Stimulated activated naive CD8-positive, alpha-beta T cell treated with anti-CD3 and anti-CD28 coated beads, Interleukin-15, amount 100 ng/mL, for 72 hours (primary cell): Measurements from ENCODE around the gene CACNA2D3.

Experiments
- ATAC-seq: fragments of 150-1000 bp; cut with Tn5 transposase; 2 replicates; pipeline ENCODE4 v1.10.0; 2021; ENCODE audit warnings: mild to moderate bottlenecking, moderate library complexity
- DNase-seq, 2 donors: peaks; one replicate each; pipeline ENCODE4 v3.0.0; 2021 to 2022
- H3K27ac Mint-ChIP-seq, 2 donors: one replicate each; pipeline ENCODE4 v1.8.0; 2022; ENCODE audit warnings: mild to moderate bottlenecking in 2 of 2, mixed read lengths in 2 of 2, moderate library complexity in 2 of 2
- H3K27me3 Mint-ChIP-seq: one replicate; pipeline ENCODE4 v1.8.0; 2022; ENCODE audit warnings: mixed read lengths
- H3K4me1 Mint-ChIP-seq: one replicate; pipeline ENCODE4 v1.8.0; 2022; ENCODE audit warnings: mild to moderate bottlenecking, mixed read lengths
- H3K4me3 Mint-ChIP-seq, 2 donors: one replicate each; pipeline ENCODE4 v1.8.0; 2022; ENCODE audit warnings: mild to moderate bottlenecking in 2 of 2, mixed read lengths in 2 of 2, moderate library complexity in 1 of 2
- H3K9me3 Mint-ChIP-seq, 2 donors: one replicate each; pipeline ENCODE4 v1.8.0; 2022; ENCODE audit warnings: mixed read lengths in 2 of 2

The CACNA2D3 gene

DNA sequence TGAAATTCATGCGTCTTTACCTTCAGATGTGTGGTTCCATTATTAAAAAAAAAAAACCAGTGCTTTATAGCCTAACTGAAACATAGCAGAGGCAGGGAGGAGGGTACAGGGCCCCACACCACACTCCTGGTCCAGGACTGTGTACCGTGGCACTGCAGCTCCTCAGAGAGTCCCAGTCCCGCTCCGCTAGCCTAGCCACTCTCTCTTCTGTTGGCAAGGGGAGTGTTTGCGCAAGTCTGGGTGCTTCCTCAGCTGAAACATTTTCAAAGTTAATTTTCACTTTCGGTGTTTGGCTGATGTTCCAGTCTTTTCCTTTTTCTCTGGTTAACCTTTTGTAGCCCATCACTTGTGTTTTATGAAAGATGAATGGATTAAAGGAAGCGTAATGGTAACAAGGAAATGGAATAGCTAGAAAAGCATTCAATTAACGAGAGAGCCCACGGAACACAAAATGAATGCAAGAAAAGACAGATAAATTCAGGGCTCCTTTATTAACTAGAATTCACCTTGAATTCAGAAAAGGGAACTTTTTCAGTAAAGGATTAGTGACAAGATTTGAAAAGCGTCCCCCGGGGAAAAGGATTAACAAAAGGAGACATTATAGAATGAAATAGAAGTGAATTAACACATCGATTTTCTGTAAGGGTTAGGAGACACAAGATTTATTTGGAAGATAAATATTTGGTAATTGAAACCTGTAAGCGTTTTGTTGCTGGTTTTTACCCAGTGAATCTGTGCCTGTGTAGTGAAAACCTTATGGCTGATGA, 177.0 kb downstream of the CACNA2D3 start:
- no peak overlapping the region for H3K27ac Mint-ChIP-seq
- no peak for ATAC-seq
- H3K27me3 Mint-ChIP-seq = no peaks in the 10 kb centered on the region
- DNase-seq = no peak
- H3K9me3 Mint-ChIP-seq = no peaks in the 10 kb centered on the region
- H3K4me1 Mint-ChIP-seq = no peaks in the 10 kb centered on the region
- no peak overlapping the region for H3K4me3 Mint-ChIP-seq

GRCh38 chr3:54303517-54304375, 181.4 kb downstream of the CACNA2D3 start:
- Mint-ChIP-seq H3K9me3 (no peaks in the 10 kb centered on the region), H3K27me3 (peaks cover 10% of the 10 kb centered on the region), H3K4me1 (no peaks in the 10 kb centered on the region), H3K27ac (peak overlapping the region in 1 of 2 donors; percentile 43), H3K4me3 (no peak overlapping the region)
- DNase-seq (no peak), ATAC-seq (no peak)

DNA sequence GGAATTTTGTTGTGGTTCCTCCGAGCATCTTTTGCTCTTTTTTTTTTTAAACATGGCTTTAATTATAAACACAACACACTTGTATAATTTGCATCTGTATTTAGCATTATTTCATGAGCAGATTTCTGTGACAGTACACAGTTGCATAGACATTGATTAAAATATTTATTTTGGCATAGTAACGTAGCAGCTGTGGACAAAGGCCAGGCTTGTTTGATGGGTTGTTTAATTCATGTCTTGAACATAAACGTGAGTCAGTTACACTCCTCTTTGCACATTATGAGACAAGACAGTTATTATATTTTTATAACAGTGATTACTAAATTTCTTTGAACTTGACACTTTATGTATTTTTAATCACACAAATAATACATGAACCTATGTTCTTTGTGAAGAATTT, 182.5 kb downstream of the CACNA2D3 start:
- H3K27me3 Mint-ChIP-seq = peaks cover 10% of the 10 kb centered on the region
- H3K9me3 Mint-ChIP-seq = peaks cover 0 to 2% of the 10 kb centered on the region in 2 donors
- H3K4me3 Mint-ChIP-seq = no peak overlapping the region
- H3K27ac Mint-ChIP-seq = no peak overlapping the region
- no peak for DNase-seq
- ATAC-seq = no peak
- H3K4me1 Mint-ChIP-seq = no peaks in the 10 kb centered on the region

GRCh38 chr3:54305409-54306099, 183.2 kb downstream of the CACNA2D3 start:
- DNase-seq (no peak), ATAC-seq (no peak)
- Mint-ChIP-seq H3K4me3 (no peak overlapping the region), H3K27ac (no peak overlapping the region), H3K4me1 (no peaks in the 10 kb centered on the region), H3K27me3 (peaks cover 10% of the 10 kb centered on the region), H3K9me3 (peaks cover 0 to 3% of the 10 kb centered on the region in 2 donors)

- no peak for DNase-seq
- ATAC-seq = no peak
- H3K9me3 Mint-ChIP-seq = peaks cover 0 to 3% of the 10 kb centered on the region in 2 donors
- no peak overlapping the region for H3K4me3 Mint-ChIP-seq
- no peak overlapping the region for H3K27ac Mint-ChIP-seq
- H3K27me3 Mint-ChIP-seq = peaks cover 10% of the 10 kb centered on the region
- H3K4me1 Mint-ChIP-seq = no peaks in the 10 kb centered on the region
Observed at GRCh38 chr3:54307566-54308180, 185.3 kb downstream of the CACNA2D3 start.

GRCh38 chr3:54309601-54310000, 187.2 kb downstream of the CACNA2D3 start:
- DNase-seq (no peak), ATAC-seq (no peak)
- Mint-ChIP-seq H3K4me3 (no peak overlapping the region), H3K9me3 (peaks cover 0 to 3% of the 10 kb centered on the region in 2 donors), H3K27ac (no peak overlapping the region), H3K27me3 (peaks cover 10% of the 10 kb centered on the region), H3K4me1 (no peaks in the 10 kb centered on the region)

DNA sequence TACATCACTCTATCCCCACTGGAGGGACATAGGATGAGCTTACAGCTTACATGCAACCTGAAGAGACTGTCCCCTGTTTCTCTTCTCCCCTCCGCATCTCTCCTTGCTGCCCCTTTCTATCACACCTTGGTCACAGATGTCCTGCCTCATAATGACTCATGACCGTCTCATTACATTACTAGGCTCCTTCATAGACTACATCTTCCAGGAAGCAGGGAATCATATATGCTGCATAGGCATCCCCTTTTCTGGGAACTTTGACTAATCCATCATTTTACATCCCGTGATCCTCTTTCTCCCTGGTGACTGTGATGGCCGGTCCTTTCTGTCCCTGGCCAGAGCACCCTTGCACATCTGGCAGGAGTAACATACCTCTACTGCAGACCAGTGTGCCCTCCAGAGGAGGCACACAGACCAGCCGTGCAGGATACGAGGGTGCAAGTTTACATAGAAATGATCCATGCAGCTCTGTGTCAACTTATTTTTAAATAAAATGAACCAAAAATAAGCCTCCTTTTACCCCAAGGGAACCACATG, 188.9 kb downstream of the CACNA2D3 start:
- Mint-ChIP-seq H3K4me3 (no peak overlapping the region), H3K27ac (no peak overlapping the region), H3K4me1 (no peaks in the 10 kb centered on the region), H3K27me3 (peaks cover 8% of the 10 kb centered on the region), H3K9me3 (peaks cover 0 to 3% of the 10 kb centered on the region in 2 donors)
- DNase-seq (no peak), ATAC-seq (no peak)

DNA sequence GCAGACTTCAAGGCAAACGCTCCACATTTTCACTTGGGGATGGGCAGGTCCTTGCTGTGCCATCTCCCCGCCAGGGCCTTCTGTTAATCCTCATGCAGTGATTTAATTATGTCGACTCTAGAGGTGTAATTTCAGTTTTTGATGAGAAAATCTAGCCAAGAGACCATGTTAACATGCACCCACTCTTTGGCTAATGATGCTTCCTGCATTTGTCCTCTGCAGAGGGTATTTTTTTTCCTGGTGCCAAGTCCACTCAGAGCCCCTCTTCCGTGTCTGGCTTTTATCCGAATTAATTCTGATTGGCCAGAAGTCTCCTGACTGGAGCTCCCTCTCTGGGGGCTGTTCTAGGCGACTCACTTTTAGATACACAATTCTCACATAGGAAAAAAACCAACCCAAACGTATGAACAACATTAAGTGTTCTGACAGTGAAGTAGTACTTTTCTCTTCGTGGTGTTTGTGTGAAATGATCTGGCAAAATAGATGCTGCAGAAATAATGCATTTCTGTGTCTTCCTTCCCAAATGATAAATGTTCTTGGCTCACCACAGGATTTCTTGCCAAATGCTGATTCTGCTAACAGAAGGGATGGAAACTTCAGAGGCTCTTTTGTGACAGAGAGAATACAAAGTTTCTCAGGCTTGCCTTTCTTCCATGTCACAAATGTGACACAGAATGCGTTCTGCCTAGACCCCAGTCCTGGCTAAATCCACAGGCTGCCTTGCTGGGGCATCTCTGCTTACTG, 190.0 kb downstream of the CACNA2D3 start:
- DNase-seq = no peak
- Mint-ChIP-seq H3K27me3 (no peaks in the 10 kb centered on the region), H3K27ac (no peak overlapping the region), H3K4me3 (no peak overlapping the region), H3K4me1 (no peaks in the 10 kb centered on the region), H3K9me3 (peaks cover 0 to 3% of the 10 kb centered on the region in 2 donors)
- ATAC-seq = no peak

- Mint-ChIP-seq H3K4me3 (no peak overlapping the region), H3K9me3 (peaks cover 0 to 3% of the 10 kb centered on the region in 2 donors), H3K27me3 (no peaks in the 10 kb centered on the region), H3K27ac (no peak overlapping the region), H3K4me1 (no peaks in the 10 kb centered on the region)
- ATAC-seq (no peak), DNase-seq (no peak)
Observed at GRCh38 chr3:54313418-54313817, 191.1 kb downstream of the CACNA2D3 start.

DNA sequence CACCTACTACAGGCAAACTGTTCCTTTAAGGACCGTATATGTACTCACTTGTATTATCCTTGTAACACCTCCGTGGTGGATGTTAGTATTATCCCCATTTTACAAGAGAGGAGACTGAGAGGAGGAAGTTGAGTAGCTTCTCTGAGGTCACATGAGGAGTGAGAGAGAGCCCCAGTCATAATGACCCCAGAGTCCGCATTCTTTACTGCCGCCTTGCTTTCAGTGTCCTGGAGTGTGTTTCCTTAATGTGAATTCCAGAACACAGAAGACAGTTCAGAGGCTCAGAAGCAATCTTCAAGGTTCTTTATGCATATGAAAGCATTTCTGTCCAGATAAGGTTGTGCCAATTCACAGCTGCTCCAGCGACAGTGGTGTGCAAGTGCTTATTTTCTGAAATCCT, 199.2 kb downstream of the CACNA2D3 start:
- H3K4me3 Mint-ChIP-seq = no peak overlapping the region
- no peaks in the 10 kb centered on the region for H3K27me3 Mint-ChIP-seq
- ATAC-seq = no peak

DNA sequence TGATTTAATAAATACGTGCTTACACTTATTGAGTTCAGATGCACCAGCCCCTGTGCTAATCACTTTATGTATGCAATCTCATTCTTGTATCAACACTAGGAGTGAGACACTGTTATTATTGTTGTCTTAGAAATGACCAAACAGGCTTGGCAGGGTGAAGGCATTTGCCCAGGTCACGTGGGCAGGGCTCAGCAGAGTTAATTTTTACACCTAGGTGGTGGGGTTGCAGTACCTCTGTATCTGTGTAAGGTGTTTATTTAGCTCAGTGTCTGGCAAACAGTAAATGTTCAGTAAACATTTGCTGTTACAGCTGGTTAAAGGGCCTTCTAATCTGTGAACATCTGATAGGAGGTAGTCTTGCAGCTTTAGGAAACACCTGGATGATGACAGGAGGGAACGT, 200.0 kb downstream of the CACNA2D3 start:
- H3K4me1 Mint-ChIP-seq = no peaks in the 10 kb centered on the region
- no peak for ATAC-seq
- H3K27me3 Mint-ChIP-seq = no peaks in the 10 kb centered on the region
- no peak for DNase-seq
- no peak overlapping the region for H3K4me3 Mint-ChIP-seq
- no peaks in the 10 kb centered on the region for H3K9me3 Mint-ChIP-seq
- H3K27ac Mint-ChIP-seq = no peak overlapping the region

More for the DNA sequence above, 199.2 kb downstream of the CACNA2D3 start:
- Mint-ChIP-seq H3K4me1 (no peaks in the 10 kb centered on the region), H3K9me3 (no peaks in the 10 kb centered on the region), H3K27ac (no peak overlapping the region)
- DNase-seq = no peak

GRCh38 chr3:54324103-54324502, 201.8 kb downstream of the CACNA2D3 start:
- Mint-ChIP-seq H3K4me1 (no peaks in the 10 kb centered on the region), H3K27ac (no peak overlapping the region), H3K27me3 (no peaks in the 10 kb centered on the region), H3K9me3 (no peaks in the 10 kb centered on the region), H3K4me3 (no peak overlapping the region)
- DNase-seq = no peak
- ATAC-seq = no peak

DNA sequence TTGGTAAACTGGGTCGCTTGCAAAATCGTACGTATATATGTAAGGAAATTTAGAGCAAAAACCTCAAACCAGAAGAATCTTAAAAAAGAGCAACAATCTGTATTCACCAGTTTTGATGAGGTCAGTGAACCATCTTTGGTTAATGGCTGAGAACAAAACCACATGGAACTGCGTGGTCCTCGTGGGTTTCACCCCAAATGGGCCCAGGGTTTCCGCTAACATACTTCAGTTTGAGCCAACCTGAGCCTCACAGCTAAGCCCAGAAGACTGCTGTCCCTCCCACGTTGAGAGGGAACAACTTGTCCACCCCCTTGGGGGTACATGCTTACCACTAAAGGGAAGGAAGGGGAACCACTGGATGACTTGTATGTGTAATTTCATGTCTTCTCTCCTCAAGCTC, 204.6 kb downstream of the CACNA2D3 start:
- no peak for DNase-seq
- no peak overlapping the region for H3K4me3 Mint-ChIP-seq
- H3K4me1 Mint-ChIP-seq = no peaks in the 10 kb centered on the region
- no peaks in the 10 kb centered on the region for H3K9me3 Mint-ChIP-seq
- H3K27ac Mint-ChIP-seq = no peak overlapping the region
- H3K27me3 Mint-ChIP-seq = peaks cover 7% of the 10 kb centered on the region
- no peak for ATAC-seq

- Mint-ChIP-seq H3K4me3 (no peak overlapping the region), H3K9me3 (no peaks in the 10 kb centered on the region), H3K27ac (no peak overlapping the region), H3K27me3 (peaks cover 7% of the 10 kb centered on the region), H3K4me1 (no peaks in the 10 kb centered on the region)
- ATAC-seq (no peak), DNase-seq (no peak)
Observed at GRCh38 chr3:54331341-54331740, 209.0 kb downstream of the CACNA2D3 start.

GRCh38 chr3:54337846-54338245, 215.5 kb downstream of the CACNA2D3 start:
- Mint-ChIP-seq H3K9me3 (peaks cover 0 to 6% of the 10 kb centered on the region in 2 donors), H3K4me3 (no peak overlapping the region), H3K4me1 (no peaks in the 10 kb centered on the region), H3K27ac (no peak overlapping the region), H3K27me3 (peaks cover 9% of the 10 kb centered on the region)
- ATAC-seq (no peak), DNase-seq (no peak)
